ENCODE results near the gene TBC1D14. TPM values are rescaled to one million over a fixed set of nuclear protein-coding genes. Genes with fewer than 3 reads are reported as not detected.

Gene TBC1D14
- total and polyA plus RNA-seq, 2 of the 8 experiments (the other 6 are each of a cell fraction or from before 2014, with no cell fraction given): 45.6 to 48.2 TPM

GRCh38 chr4:6875431-6875831, 34.2 kb upstream of the TBC1D14 start (continued):
- no peak for TF ChIP-seq EP300 (IDR thresholded peaks at IDR 0.05; ENCODE audit: borderline replicate concordance in 1 of 2, low read depth in 2 of 2, low read length in 2 of 2)
- no peak for TF ChIP-seq CEBPB (IDR thresholded peaks at IDR 0.05; ENCODE audit: low read depth, low read length)
- no peak for TF ChIP-seq EZH2 (IDR thresholded peaks at IDR 0.05; ENCODE audit: low read depth, low read length, severe bottlenecking)
- no peak for TF ChIP-seq JUN (IDR thresholded peaks at IDR 0.05; ENCODE audit: low read depth, low read length)
- no peak for TF ChIP-seq KDM4A (IDR thresholded peaks at IDR 0.05; ENCODE audit: low read depth, low read length, severe bottlenecking)
- no peak for TF ChIP-seq SP1 (IDR thresholded peaks at IDR 0.05; ENCODE audit: low read depth, low read length)
- TF ChIP-seq NANOG (IDR thresholded peaks at IDR 0.05; ENCODE audit: insufficient read depth, low read depth, low read length, poor library complexity, severe bottlenecking): no peak
- no peak for TF ChIP-seq MAFK (IDR thresholded peaks at IDR 0.05; ENCODE audit: low read depth, low read length)
- TF ChIP-seq SP2 (IDR thresholded peaks at IDR 0.05; ENCODE audit: low read length): no peak
